Left ventricle myocardium inferior (tissue), 1 donor: ENCODE results near the gene C15orf40. TPM values are rescaled to one million over a fixed set of nuclear protein-coding genes. Genes with fewer than 3 reads are reported as not detected.
"Not testable (repeated sequence)": the region's sequence is repeated elsewhere in the genome, so short reads cannot be mapped to it uniquely, and the experiment has no call there.

Experiments
- DNase-seq: peaks from one replicate; pipeline ENCODE4 v3.0.0-alpha.2; 2020
- H3K27ac ChIP-seq: fragments of 200-600 bp; replicated peaks from 2 replicates; pipeline ENCODE4 v1.8.0; 2021
- H3K27me3 ChIP-seq: fragments of 200-600 bp; 2 replicates; pipeline ENCODE4 v1.8.0; 2021; ENCODE audit warnings: low read depth
- H3K36me3 ChIP-seq: fragments of 200-600 bp; 2 replicates; pipeline ENCODE4 v1.8.0; 2021
- H3K4me1 ChIP-seq: fragments of 200-600 bp; 2 replicates; pipeline ENCODE4 v1.8.0; 2021
- H3K4me3 ChIP-seq: fragments of 200-600 bp; 2 replicates; pipeline ENCODE4 v1.8.0; 2021; ENCODE audit warnings: mild to moderate bottlenecking, moderate library complexity
- H3K9me3 ChIP-seq: fragments of 200-600 bp; replicated peaks from 2 replicates; pipeline ENCODE4 v1.8.0; 2021
- intact Hi-C: fragments of 100-400 bp; cut with micrococcal nuclease; formaldehyde crosslinking; loops from one replicate; pipeline ENCODE4 v1.11.0; 2022
- total RNA-seq: library from RNA; stranded (reverse); fragmentation: NEBNext Ultra II Directional; extraction: Animal tissue kit (Norgen Biotek cat#: 25700); gene quantifications from one replicate; pipeline ENCODE4 v1.2.1, GENCODE V29; 2021
- TF ChIP-seq, protein P1 (sequence below): fragments of 200-600 bp; IDR thresholded peaks from 2 replicates; pipeline ENCODE4 v1.8.0; 2021; ENCODE audit warnings: antibody characterized with exemption, mild to moderate bottlenecking, borderline replicate concordance
- donor health status: DM: no; HTN: yes; CAD: no; lungs with severe emphysema.

The C15orf40 gene
- total RNA-seq, 1 donor from 2014 or later: 10.4 TPM

GRCh38 chr15:82945326-82945725 is 66.1 kb downstream of the C15orf40 start:
- Histone ChIP-seq H3K4me1 (peaks cover 8% of the 10 kb centered on the region), H3K27ac (no peak overlapping the region), H3K27me3 (no peaks in the 10 kb centered on the region), H3K9me3 (no peaks in the 10 kb centered on the region), H3K4me3 (no peak overlapping the region), H3K36me3 (no peaks in the 10 kb centered on the region)
- TF ChIP-seq, protein P1, sequence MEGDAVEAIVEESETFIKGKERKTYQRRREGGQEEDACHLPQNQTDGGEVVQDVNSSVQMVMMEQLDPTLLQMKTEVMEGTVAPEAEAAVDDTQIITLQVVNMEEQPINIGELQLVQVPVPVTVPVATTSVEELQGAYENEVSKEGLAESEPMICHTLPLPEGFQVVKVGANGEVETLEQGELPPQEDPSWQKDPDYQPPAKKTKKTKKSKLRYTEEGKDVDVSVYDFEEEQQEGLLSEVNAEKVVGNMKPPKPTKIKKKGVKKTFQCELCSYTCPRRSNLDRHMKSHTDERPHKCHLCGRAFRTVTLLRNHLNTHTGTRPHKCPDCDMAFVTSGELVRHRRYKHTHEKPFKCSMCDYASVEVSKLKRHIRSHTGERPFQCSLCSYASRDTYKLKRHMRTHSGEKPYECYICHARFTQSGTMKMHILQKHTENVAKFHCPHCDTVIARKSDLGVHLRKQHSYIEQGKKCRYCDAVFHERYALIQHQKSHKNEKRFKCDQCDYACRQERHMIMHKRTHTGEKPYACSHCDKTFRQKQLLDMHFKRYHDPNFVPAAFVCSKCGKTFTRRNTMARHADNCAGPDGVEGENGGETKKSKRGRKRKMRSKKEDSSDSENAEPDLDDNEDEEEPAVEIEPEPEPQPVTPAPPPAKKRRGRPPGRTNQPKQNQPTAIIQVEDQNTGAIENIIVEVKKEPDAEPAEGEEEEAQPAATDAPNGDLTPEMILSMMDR: no peak
- intact Hi-C loops: no loop called here
- no peak for DNase-seq

DNA sequence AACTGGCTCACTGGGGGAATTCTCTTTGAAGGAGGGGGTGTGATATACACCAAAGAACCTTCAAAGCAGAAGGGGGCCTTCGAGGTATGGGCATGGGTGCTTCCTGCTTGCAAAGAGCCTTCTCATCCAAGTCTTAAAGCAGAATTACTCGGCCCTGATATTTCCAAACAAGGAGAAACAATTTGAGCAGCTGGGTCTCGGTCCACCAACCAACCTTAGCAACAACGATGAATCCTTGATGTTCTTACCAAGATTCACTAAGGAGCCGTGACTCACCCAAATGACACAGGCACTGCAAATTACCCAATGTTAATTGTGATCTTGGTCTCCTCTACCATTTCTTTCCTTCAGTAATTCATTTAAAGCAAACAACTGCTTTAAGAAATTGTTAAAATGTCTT is 66.6 kb downstream of the C15orf40 start:
- Histone ChIP-seq H3K9me3 (no peaks in the 10 kb centered on the region), H3K4me1 (peaks cover 8% of the 10 kb centered on the region), H3K36me3 (no peaks in the 10 kb centered on the region), H3K27ac (no peak overlapping the region), H3K4me3 (no peak overlapping the region), H3K27me3 (no peaks in the 10 kb centered on the region)
- intact Hi-C loops: no loop called here
- DNase-seq: no peak
- TF ChIP-seq, protein P1: no peak

DNA sequence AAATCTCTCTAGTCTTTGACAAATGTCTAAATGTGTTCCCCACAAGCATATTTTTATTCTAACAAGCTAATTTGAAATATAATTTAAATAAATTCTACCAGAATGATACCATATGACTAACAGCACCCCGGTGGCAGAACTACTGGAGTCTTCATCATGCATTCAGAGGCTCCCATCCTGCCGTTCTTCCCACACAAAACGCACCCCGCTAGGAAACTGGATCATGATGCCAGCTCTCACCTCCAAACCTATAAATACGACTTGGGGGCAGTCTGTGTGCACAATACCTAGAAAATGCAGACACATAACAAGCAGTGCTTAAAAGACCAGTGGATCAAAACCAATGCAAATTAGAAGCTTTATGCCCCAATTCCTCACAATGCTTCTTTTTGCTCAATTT is 67.4 kb downstream of the C15orf40 start:
- Histone ChIP-seq H3K27ac (no peak overlapping the region), H3K4me1 (peaks cover 8% of the 10 kb centered on the region)
- TF ChIP-seq, protein P1: no peak

DNA sequence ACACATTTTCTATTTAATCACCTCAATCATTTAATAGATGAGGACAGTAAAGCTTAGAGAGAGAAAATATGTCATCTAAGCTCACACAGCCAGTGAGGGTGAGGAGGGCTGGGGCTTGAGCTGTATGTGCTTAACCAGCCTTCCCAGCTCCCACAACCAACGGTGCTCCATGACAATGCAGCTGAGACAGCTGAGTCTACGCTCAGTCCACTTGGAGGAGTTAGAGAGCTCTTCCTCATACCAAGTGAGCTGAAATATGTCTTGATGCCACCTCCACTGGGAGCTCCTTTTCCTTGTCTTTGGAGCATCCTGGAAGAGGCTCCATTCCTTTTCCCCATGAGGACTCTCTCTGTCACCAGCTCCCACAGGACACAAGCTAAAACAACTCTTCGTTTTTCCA is 68.3 kb downstream of the C15orf40 start:
- DNase-seq: no peak
- H3K4me3 ChIP-seq: no peak overlapping the region
- TF ChIP-seq, protein P1: no peak
- no peaks in the 10 kb centered on the region for H3K9me3 ChIP-seq
- H3K36me3 ChIP-seq: no peaks in the 10 kb centered on the region
- H3K4me1 ChIP-seq: peaks cover 8% of the 10 kb centered on the region
- intact Hi-C loops: no loop called here
- no peak overlapping the region for H3K27ac ChIP-seq
- no peaks in the 10 kb centered on the region for H3K27me3 ChIP-seq

More for the DNA sequence above, 67.4 kb downstream of the C15orf40 start:
- no peak for DNase-seq
- Histone ChIP-seq H3K9me3 (no peaks in the 10 kb centered on the region), H3K4me3 (no peak overlapping the region), H3K36me3 (no peaks in the 10 kb centered on the region), H3K27me3 (no peaks in the 10 kb centered on the region)
- intact Hi-C loops: no loop called here

GRCh38 chr15:82942691-82943090 is 68.7 kb downstream of the C15orf40 start:
- H3K9me3 ChIP-seq: no peaks in the 10 kb centered on the region
- TF ChIP-seq, protein P1: no peak
- DNase-seq: no peak
- no peaks in the 10 kb centered on the region for H3K27me3 ChIP-seq
- no peak overlapping the region for H3K27ac ChIP-seq
- H3K4me3 ChIP-seq: no peak overlapping the region
- H3K4me1 ChIP-seq: peaks cover 8% of the 10 kb centered on the region
- intact Hi-C loops: no loop called here
- no peaks in the 10 kb centered on the region for H3K36me3 ChIP-seq

GRCh38 chr15:82939678-82940077 is 71.8 kb downstream of the C15orf40 start:
- DNase-seq, H3K27ac ChIP-seq, H3K27me3 ChIP-seq, intact Hi-C loops, H3K4me3 ChIP-seq, H3K9me3 ChIP-seq, H3K36me3 ChIP-seq: not testable (repeated sequence)
- peaks cover 13% of the 10 kb centered on the region for H3K4me1 ChIP-seq

Other genes with a start within 250 kb of the C15orf40 start
- 108 TPM for gene FSD2, start 205.6 kb downstream of the C15orf40 start, total RNA-seq
- gene WHAMM, start 202.0 kb downstream of the C15orf40 start, total RNA-seq: 5.4 TPM
- 48.5 TPM for gene HOMER2, start 58.9 kb downstream of the C15orf40 start, total RNA-seq
- 13.9 TPM for gene RAMAC, start 25.4 kb downstream of the C15orf40 start, total RNA-seq
- 169 TPM for gene BTBD1, start 55.6 kb upstream of the C15orf40 start, total RNA-seq
- gene TM6SF1, start 96.0 kb upstream of the C15orf40 start, total RNA-seq: 4.7 TPM
- 38.0 TPM for gene HDGFL3, start 196.2 kb upstream of the C15orf40 start, total RNA-seq